ENCODE measurements around the gene SMO.
A peak's percentile ranks its signal among the peaks of the same experiment; 100 is the strongest.

SMO gene

DNA sequence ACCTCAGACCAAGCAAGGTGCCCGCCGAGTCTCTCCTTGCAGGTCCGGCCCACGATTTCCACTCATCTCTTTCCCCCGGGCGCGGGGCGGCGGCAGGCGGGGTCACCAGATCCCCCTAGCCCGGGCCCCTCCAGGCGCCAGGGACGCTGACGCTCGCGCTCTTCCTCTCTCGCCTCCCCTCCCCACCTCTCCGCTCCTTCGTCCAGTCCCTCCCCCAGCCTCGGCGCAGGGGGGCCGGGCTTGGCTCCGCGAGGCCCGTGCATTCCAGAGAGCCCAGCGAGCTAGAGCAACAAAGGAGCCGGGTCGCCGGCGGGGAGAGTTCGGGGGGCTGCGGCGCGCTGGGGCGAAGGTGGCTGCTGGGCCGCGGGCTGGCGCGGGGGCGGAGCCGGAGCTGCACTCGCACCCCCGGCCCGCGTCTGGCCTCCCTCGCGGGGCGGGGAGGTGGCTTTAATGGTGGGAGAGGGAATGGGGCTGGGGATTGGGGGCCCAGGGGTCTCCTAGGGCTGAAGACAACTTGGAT, at the start of gene SMO:
Gene SMO, plus strand, starts transcription at position 262 of the 520 bp plus-strand sequence. CDS start 519 bp downstream, outside the sequence.
- intact Hi-C loops (cut with DNase I): no loop called here
- DNase-seq: peak in 3 of 10 donors; percentile 33 to 83 (median 34)

- DNase-seq: no peak
- intact Hi-C loops (cut with DNase I): no loop called here
Measured at GRCh38 chr7:129143724-129144094, 44.7 kb upstream of the SMO start.

GRCh38 chr7:129144095-129144833, 44.2 kb upstream of the SMO start, which contains the start of gene TSPAN33:
TSS of gene TSPAN33 (plus strand) at chr7:129144707. CDS start at chr7:129144981, 274 bp downstream.
- intact Hi-C loops (cut with DNase I): no loop called here

GRCh38 chr7:129144834-129145668, 43.4 kb upstream of the SMO start:
- intact Hi-C loops (cut with DNase I): no loop called here
- DNase-seq: peak in 1 of 10 donors; percentile 76

More at GRCh38 chr7:129144095-129144833, 44.2 kb upstream of the SMO start, which contains the start of gene TSPAN33:
- peak; percentile 75 to 97 (median 86) for DNase-seq

DNA sequence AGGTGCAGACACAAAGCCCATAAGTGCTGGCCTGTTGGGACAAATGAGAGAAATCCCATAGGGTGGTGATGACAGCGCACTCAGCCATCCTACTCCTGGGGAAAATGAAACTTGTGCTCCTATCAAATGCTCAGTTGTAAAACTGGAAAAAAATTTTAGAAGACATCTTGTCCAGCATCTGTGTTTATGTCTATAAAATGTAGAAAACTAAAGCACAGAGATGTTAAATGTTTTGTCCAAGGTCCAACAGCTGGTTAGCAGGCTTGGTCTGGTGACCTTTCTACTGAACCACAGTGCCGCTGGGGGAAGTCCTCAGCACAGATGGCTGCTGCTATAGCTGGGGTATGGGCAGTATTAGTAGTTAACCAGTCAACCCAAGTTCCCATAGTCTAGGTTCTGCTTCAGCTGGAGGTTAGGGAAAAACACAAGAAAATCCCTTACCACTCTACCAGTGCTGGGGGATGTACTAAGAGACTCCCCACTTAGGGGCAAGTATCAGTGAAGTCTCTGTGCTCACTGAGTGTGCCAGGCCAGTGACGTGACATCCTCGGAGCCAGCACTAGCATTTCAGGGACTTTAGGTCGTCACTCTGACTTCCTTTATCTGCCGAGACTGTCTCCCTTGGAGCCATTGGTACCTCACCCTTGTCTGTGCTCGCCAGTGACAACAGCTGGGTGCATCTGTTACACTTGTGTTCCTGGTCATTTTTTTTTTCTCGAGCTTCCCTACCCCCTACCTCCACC, 42.0 kb upstream of the SMO start:
- intact Hi-C loops (cut with DNase I): no loop called here
- no peak for DNase-seq

DNA sequence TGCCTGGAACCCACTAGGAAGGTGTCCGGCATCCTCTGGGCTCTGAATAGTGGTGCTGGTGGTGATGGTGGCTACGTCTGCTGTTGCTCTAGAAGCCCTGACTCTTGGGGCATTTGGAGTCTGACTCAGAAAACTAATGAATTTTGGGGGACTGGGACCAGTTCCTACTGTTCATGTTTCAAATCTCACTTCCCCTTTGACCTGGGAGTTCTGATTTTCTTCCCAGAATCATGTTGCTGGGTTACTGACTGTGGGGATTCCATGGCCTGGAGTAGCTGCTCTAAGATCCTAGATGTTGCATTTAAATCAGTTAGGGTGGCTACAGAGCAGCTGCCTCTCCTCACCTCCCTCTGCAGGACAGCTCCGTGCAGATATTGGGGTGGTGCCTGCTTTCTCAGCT, 40.7 kb upstream of the SMO start:
- intact Hi-C loops (cut with DNase I): no loop called here
- no peak for DNase-seq

- intact Hi-C loops (cut with DNase I): no loop called here
- no peak for DNase-seq
Measured at GRCh38 chr7:129149511-129149910, 38.9 kb upstream of the SMO start.

GRCh38 chr7:129150199-129150996, 38.0 kb upstream of the SMO start:
- DNase-seq: no peak

GRCh38 chr7:129157651-129158050, 30.8 kb upstream of the SMO start:
- intact Hi-C loops (cut with DNase I): no loop called here
- no peak for DNase-seq

More at GRCh38 chr7:129150199-129150996, 38.0 kb upstream of the SMO start:
- intact Hi-C loops (cut with DNase I): no loop called here

GRCh38 chr7:129159539-129159938, 28.9 kb upstream of the SMO start:
- no peak for DNase-seq

DNA sequence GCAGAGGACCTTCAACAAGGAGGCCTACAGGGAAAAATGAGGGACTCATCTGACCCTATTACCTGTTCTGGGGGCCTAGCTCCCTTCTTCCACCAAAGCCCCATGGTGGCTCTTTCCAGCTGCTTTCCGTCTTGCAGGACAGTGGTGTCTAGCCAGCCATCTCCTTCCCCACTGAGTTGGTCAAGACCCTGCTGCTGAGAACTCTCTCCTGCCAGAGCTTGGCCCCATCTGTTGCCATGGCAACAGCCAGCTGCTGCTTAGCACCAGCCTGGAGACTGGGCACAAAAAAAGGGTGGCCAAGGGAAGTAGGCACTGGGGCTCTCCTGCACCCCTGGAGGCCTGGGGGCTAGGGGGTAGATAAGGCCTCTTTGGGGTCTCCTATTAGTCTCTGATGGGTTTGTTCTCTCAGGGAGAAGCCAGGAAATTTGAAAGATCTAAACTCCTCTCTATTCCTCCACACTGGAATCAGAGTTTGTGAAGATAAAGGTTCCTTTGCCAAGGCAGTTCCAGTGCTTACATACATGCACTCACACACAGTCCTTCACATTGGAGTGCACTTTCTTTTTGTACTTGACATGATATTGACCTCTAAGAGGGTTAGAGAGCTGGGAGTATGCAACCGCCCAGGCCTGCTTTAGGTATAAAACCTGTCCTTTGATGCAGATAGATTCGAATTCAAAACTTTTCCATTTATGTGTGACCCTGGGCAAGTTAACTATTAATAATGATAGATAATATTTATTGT, 28.1 kb upstream of the SMO start:
- DNase-seq: peak in 4 of 10 donors; percentile 24 to 90 (median 62)
- intact Hi-C loops (cut with DNase I): no loop called here

More at GRCh38 chr7:129159539-129159938, 28.9 kb upstream of the SMO start:
- intact Hi-C loops (cut with DNase I): no loop called here

- DNase-seq: no peak
- intact Hi-C loops (cut with DNase I): no loop called here
Measured at GRCh38 chr7:129161524-129162225, 26.8 kb upstream of the SMO start.

DNA sequence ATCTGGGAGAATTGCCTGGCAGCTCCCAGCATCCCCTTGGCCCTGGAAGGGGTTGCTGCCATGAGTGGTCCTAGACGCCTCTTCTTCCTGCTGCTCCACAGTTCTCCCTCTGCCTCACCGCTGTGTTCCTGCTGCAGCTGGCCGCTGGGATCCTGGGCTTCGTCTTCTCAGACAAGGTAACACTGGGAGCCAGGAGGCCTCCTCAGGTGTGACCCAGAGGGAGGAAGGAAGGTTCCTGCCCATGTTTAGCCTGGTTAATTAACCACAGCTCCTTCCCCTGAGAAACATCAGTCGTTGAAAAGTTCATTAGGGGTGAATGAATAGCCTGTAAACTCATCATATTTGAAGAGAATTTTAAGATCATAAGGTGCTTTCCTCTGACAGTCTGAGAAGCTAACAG, 25.7 kb upstream of the SMO start:
- intact Hi-C loops (cut with DNase I): no loop called here
- no peak for DNase-seq

- intact Hi-C loops (cut with DNase I): no loop called here
- DNase-seq: no peak
Measured at GRCh38 chr7:129163875-129164544, 24.4 kb upstream of the SMO start.

DNA sequence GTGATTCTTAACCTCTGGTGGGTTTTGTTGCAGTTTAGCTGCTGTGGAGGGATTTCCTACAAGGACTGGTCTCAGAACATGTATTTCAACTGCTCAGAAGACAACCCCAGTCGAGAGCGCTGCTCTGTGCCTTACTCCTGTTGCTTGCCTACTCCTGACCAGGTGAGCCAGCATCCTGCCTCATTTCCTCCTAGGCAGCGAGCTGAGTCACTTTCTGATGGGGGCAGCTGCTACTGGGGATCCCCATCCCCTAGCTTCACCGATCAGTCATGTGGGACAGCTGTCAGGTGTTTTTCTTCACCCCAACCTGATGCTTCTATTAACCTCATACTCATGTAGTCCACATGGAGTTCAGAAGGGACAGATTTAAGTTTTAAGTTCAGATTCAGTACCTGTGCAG, 21.7 kb upstream of the SMO start:
- intact Hi-C loops (cut with DNase I): no loop called here
- no peak for DNase-seq

DNA sequence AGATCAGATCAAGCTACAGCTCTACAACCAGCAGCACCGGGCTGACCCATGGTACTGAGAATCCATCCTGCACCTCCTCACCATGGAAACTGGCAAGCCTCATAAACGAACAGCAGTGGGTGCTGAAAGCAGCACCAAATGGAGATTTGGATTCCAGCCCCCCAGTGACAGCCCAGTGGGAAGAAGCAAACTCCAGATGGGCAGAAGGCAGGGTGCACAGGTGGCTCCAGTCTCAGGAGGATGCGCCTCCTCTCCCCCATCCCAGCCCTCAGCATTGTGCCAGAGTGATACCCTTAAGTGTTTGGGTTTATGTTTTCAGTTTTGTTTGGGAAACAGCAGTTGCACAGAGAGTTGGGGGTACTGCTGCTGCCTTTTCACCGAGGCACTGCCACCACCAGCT, 20.6 kb upstream of the SMO start:
- intact Hi-C loops (cut with DNase I): no loop called here
- DNase-seq: no peak

DNA sequence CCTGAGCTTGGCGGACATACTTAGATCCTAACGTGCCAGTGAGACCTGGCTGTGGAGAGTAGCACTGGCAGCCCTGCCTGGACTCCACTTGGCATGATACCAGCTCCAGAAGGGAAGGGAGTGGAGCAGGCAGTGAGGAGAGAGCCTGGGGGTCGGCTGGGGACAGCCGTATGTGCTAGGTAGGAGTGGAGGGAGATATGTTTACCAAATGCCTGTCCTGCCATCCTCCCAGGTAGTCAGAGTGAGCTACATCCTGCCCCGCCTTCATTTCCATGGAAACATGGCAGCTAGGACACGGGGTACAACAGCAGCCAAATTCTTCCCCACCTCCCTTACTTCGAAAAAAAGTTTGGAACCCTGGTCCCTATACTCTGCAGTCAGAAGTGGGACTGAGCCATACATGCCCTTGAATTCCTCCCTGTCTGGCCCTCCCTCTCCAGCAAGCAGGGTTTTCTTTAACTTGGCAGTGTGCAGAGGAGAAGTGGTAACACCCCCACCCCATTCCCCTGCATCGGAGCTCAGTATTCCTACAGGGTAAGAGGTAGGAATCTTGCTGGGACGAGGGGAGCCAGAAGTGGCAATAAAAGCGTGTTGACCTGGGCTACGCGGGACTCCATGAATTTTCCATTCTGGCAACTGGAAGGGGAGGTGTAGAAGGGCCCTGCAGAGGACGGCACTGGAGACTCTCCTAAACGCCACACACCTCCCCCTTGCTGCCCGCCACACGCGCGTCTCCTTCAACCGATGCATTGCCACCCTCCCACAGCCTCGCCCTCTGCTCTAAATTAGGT, 20.0 kb upstream of the SMO start:
- intact Hi-C loops (cut with DNase I): no loop called here
- peak in 1 of 10 donors; percentile 66 for DNase-seq

Measured in posterior cingulate gyrus (tissue), 11 donors.